Activated T-helper 1 cell treated with anti-CD3 and anti-CD28 coated beads, Interleukin-12 subunit alpha, Interleukin-12 subunit beta, Interleukin-2, Interleukin-4 antibody, amounts not matched to agents 30 ng/mL and 10 ng/mL and 1 ng/mL, durations not matched to agents 14 hours and 24 hours and 36 hours (primary cell): ENCODE measurements around the gene TAS1R2. TPM values are rescaled to one million over a fixed set of nuclear protein-coding genes. Genes with fewer than 3 reads are reported as not detected.
"Not testable (repeated sequence)": the region's sequence is repeated elsewhere in the genome, so short reads cannot be mapped to it uniquely, and the experiment has no call there.

Source experiments
- DNase-seq: peaks from one replicate; pipeline ENCODE4 v3.0.0; 2021; ENCODE audit warnings: low spot score
- H3K27ac Mint-ChIP-seq: one replicate; pipeline ENCODE4 v1.8.0; 2021; ENCODE audit warnings: mild to moderate bottlenecking, mixed read lengths
- H3K27me3 Mint-ChIP-seq: one replicate; pipeline ENCODE4 v1.8.0; 2022; ENCODE audit warnings: mild to moderate bottlenecking, moderate library complexity, mixed read lengths; ENCODE audit not compliant: insufficient read depth
- H3K36me3 Mint-ChIP-seq: one replicate; pipeline ENCODE4 v1.8.0; 2021; ENCODE audit warnings: low read depth, mixed read lengths
- H3K4me1 Mint-ChIP-seq: one replicate; pipeline ENCODE4 v1.8.0; 2021; ENCODE audit warnings: low read depth, mixed read lengths
- H3K4me3 Mint-ChIP-seq: one replicate; pipeline ENCODE4 v1.8.0; 2021; ENCODE audit warnings: mild to moderate bottlenecking, moderate library complexity, mixed read lengths
- H3K9me3 Mint-ChIP-seq: one replicate; pipeline ENCODE4 v1.8.0; 2021; ENCODE audit warnings: mixed read lengths
- intact Hi-C: fragments of 100-400 bp; cut with micrococcal nuclease; formaldehyde crosslinking; loops from one replicate; pipeline ENCODE4 v1.15.1; 2024
- total RNA-seq: library from RNA; stranded (reverse); gene quantifications from 2 replicates; pipeline ENCODE4 v1.2.3, GENCODE V29; 2022

The TAS1R2 gene
- total RNA-seq, 1 donor from 2014 or later = not detected

DNA sequence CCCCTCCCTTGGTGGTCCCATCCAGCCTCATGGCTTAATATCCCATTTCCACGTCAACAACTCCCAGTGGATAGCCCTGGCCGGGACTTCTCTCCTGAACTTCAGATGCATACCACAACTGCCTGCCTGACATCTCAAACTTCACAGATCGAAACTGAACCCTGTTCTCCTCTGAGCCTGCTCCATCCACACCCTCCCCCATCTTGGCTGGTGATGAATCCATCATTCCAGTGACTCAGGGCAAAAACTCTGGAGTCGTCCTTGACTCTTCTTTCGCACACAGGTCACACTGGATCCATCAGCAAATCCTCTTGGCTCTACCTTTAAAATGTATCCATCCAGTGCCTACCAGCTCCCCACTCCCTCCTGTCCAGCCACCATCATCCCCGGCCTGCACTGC, 3.9 kb downstream of the TAS1R2 start:
- no peaks in the 10 kb centered on the region for H3K4me1 Mint-ChIP-seq
- H3K27me3 Mint-ChIP-seq = no peaks in the 10 kb centered on the region
- no peaks in the 10 kb centered on the region for H3K9me3 Mint-ChIP-seq
- H3K27ac Mint-ChIP-seq = no peak overlapping the region
- intact Hi-C loops = no loop called here
- no peak for DNase-seq
- H3K36me3 Mint-ChIP-seq = no peaks in the 10 kb centered on the region
- no peak overlapping the region for H3K4me3 Mint-ChIP-seq

GRCh38 chr1:18854331-18855025, 5.0 kb downstream of the TAS1R2 start:
- H3K36me3 Mint-ChIP-seq = no peaks in the 10 kb centered on the region
- H3K27me3 Mint-ChIP-seq = no peaks in the 10 kb centered on the region
- H3K4me3 Mint-ChIP-seq = no peak overlapping the region
- intact Hi-C loops = no loop called here
- DNase-seq = no peak
- no peaks in the 10 kb centered on the region for H3K4me1 Mint-ChIP-seq
- H3K27ac Mint-ChIP-seq = no peak overlapping the region
- H3K9me3 Mint-ChIP-seq = no peaks in the 10 kb centered on the region

DNA sequence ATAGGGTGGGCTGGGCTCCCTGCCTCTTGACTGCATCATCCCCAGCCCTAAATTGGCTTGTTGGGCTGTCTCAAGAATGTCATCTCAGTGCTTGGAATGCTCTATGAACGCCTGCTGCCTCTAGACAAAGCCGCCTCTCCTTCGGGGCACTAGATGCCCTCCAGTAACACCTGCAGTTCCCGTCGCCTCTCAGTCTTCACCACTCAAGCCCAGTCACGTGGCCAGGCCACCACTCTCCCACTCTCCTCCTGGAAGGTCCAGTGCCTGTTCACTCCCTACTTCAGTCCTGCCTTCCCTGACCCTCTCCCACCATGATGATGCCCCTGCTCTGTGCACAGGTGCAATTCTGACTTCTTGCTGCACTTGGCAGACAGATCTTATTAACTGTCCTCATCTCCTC, 7.0 kb downstream of the TAS1R2 start:
- intact Hi-C loops = no loop called here
- no peak for DNase-seq
- H3K9me3 Mint-ChIP-seq = no peaks in the 10 kb centered on the region
- no peaks in the 10 kb centered on the region for H3K36me3 Mint-ChIP-seq
- no peaks in the 10 kb centered on the region for H3K27me3 Mint-ChIP-seq
- no peak overlapping the region for H3K27ac Mint-ChIP-seq
- H3K4me1 Mint-ChIP-seq = no peaks in the 10 kb centered on the region
- no peak overlapping the region for H3K4me3 Mint-ChIP-seq

DNA sequence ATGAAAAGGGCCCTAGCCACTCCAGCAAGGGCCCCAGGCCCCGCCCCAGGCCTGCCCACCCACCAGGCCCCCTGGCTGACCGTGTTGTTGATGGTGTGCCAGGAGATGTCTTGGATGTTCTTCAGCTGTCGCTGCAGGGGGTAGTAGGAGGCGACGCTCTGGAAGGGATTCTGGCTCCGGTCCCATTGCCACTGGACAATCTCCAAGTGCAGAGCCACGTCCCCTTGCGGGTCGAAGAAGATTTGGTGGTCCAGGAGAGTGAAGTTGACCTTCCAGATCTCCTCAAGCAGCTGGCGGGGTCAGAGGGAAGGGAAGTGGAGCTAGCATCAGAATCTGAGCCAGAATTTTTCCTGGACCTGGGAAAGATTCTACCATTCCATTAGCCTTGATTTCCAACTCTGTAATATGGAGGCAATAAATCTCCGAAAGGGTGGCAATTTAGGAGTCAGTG, 10.2 kb downstream of the TAS1R2 start:
- peaks cover 4% of the 10 kb centered on the region for H3K27me3 Mint-ChIP-seq
- no peak overlapping the region for H3K27ac Mint-ChIP-seq
- H3K9me3 Mint-ChIP-seq = no peaks in the 10 kb centered on the region
- intact Hi-C loops = no loop called here
- DNase-seq = no peak
- H3K4me3 Mint-ChIP-seq = no peak overlapping the region
- no peaks in the 10 kb centered on the region for H3K4me1 Mint-ChIP-seq
- H3K36me3 Mint-ChIP-seq = no peaks in the 10 kb centered on the region

GRCh38 chr1:18847723-18848122, 11.7 kb downstream of the TAS1R2 start:
- H3K4me1 Mint-ChIP-seq = not testable (repeated sequence)

GRCh38 chr1:18840145-18840544, 19.3 kb downstream of the TAS1R2 start:
- H3K27me3 Mint-ChIP-seq = peaks cover 2% of the 10 kb centered on the region
- no peak overlapping the region for H3K27ac Mint-ChIP-seq
- intact Hi-C loops = no loop called here
- no peak for DNase-seq
- no peaks in the 10 kb centered on the region for H3K4me1 Mint-ChIP-seq
- no peak overlapping the region for H3K4me3 Mint-ChIP-seq
- H3K9me3 Mint-ChIP-seq = no peaks in the 10 kb centered on the region
- H3K36me3 Mint-ChIP-seq = no peaks in the 10 kb centered on the region

More at GRCh38 chr1:18847723-18848122, 11.7 kb downstream of the TAS1R2 start:
- H3K9me3 Mint-ChIP-seq, H3K36me3 Mint-ChIP-seq, H3K4me3 Mint-ChIP-seq, H3K27ac Mint-ChIP-seq, H3K27me3 Mint-ChIP-seq, DNase-seq, intact Hi-C loops: not testable (repeated sequence)

DNA sequence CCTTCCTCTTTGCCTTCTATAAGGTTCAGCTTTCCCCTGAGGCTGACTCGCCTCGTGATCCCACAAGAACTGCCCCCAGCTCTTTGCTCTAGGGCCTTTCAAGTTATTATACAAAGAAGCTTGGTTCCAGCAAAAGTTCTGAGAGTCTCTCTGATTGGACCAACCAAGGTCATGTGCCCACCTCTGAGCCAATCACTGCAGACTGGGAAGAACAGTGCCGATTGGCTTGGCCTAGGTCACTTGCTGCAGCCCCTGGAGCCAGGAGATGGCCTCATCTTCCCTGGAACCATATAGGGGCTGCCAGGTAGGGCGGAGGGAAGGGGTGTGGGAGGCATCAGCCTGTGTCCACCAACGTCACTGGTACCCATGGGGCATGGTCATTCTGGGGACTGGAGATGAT, 22.8 kb downstream of the TAS1R2 start:
- H3K4me1 Mint-ChIP-seq = no peaks in the 10 kb centered on the region
- no peak for DNase-seq
- intact Hi-C loops = no loop called here
- no peaks in the 10 kb centered on the region for H3K36me3 Mint-ChIP-seq
- no peak overlapping the region for H3K4me3 Mint-ChIP-seq
- H3K27me3 Mint-ChIP-seq = no peaks in the 10 kb centered on the region
- no peaks in the 10 kb centered on the region for H3K9me3 Mint-ChIP-seq
- no peak overlapping the region for H3K27ac Mint-ChIP-seq

DNA sequence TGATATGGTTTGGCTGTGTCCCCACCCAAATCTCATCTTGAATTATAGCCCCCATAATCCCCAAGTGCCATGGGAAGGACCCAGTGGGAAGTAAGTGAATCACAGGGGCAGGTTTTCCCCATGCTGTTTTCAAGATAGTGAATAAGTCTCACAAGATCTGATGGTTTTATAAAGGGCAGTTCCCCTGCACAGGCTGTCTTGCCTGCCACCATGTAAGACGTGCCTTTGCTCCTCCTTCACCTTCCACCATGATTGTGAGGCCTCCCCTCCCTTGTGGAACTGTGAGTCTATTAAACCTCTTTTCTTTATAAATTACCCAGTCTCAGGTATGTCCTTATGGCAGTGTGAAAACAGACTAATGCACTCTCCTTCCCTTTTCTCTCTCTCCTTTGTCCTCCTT, 27.1 kb downstream of the TAS1R2 start:
- H3K27ac Mint-ChIP-seq, intact Hi-C loops, H3K27me3 Mint-ChIP-seq: not testable (repeated sequence)

GRCh38 chr1:18831656-18832055, 27.8 kb downstream of the TAS1R2 start:
- Mint-ChIP-seq H3K27me3 (no peaks in the 10 kb centered on the region), H3K9me3 (peaks cover 3% of the 10 kb centered on the region), H3K4me3 (no peak overlapping the region), H3K36me3 (no peaks in the 10 kb centered on the region), H3K4me1 (no peaks in the 10 kb centered on the region), H3K27ac (no peak overlapping the region)
- intact Hi-C loops = no loop called here
- DNase-seq = no peak

More for the DNA sequence above, 27.1 kb downstream of the TAS1R2 start:
- DNase-seq, H3K4me1 Mint-ChIP-seq, H3K36me3 Mint-ChIP-seq, H3K9me3 Mint-ChIP-seq, H3K4me3 Mint-ChIP-seq: not testable (repeated sequence)

GRCh38 chr1:18830596-18830995, 28.9 kb downstream of the TAS1R2 start:
- Mint-ChIP-seq H3K4me1 (no peaks in the 10 kb centered on the region), H3K27ac (no peak overlapping the region), H3K4me3 (no peak overlapping the region), H3K9me3 (peaks cover 3% of the 10 kb centered on the region), H3K27me3 (no peaks in the 10 kb centered on the region), H3K36me3 (no peaks in the 10 kb centered on the region)
- intact Hi-C loops = no loop called here
- no peak for DNase-seq

DNA sequence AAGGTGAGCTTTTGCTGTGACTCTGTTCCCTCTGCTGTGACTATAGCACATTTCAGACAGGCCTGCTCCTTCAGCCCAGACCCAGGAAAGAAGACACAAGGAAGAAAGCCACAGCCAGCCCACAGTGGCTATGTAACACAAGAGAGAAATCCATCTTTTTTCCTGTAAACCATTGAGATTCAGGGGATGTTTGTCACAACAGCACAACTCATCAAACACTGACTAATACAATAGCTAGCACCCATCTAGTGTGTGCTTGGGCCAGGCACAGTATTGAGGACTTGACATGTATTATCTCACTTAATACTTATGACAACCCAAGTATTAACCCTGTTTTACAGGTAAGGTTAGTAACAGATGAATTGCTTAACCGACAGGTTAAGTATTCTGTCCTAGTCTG, 29.8 kb downstream of the TAS1R2 start:
- Mint-ChIP-seq H3K27ac (no peak overlapping the region), H3K4me3 (no peak overlapping the region), H3K4me1 (no peaks in the 10 kb centered on the region), H3K27me3 (no peaks in the 10 kb centered on the region), H3K9me3 (peaks cover 3% of the 10 kb centered on the region), H3K36me3 (no peaks in the 10 kb centered on the region)
- DNase-seq = no peak
- intact Hi-C loops = no loop called here

DNA sequence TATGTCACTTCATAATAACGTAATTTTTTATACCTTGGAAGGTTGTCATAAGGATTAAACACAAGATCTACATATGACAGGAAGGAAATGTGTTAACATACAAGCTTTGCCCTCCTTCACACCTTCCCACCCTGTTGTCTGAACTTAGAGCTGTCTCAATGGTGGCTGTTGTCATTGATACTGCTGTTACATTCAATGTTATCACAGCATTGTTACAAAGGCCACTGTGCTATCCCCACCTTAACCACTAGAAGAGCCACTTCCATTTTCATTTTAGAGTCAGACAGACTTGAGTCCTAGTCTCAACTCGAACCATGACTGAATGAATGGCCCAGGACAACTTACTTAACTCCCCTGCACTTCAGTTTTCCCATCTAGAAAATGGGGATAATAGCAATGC, 31.2 kb downstream of the TAS1R2 start:
- no peaks in the 10 kb centered on the region for H3K27me3 Mint-ChIP-seq
- DNase-seq = no peak
- no peaks in the 10 kb centered on the region for H3K36me3 Mint-ChIP-seq
- H3K9me3 Mint-ChIP-seq = peaks cover 3% of the 10 kb centered on the region
- no peaks in the 10 kb centered on the region for H3K4me1 Mint-ChIP-seq
- no peak overlapping the region for H3K4me3 Mint-ChIP-seq
- H3K27ac Mint-ChIP-seq = no peak overlapping the region
- intact Hi-C loops = no loop called here

GRCh38 chr1:18823438-18823837, 36.0 kb downstream of the TAS1R2 start:
- no peak overlapping the region for H3K4me3 Mint-ChIP-seq
- no peaks in the 10 kb centered on the region for H3K36me3 Mint-ChIP-seq
- no peak overlapping the region for H3K27ac Mint-ChIP-seq
- H3K4me1 Mint-ChIP-seq = peaks cover 4% of the 10 kb centered on the region
- H3K9me3 Mint-ChIP-seq = no peaks in the 10 kb centered on the region
- intact Hi-C loops = no loop called here
- DNase-seq = no peak
- peaks cover 7% of the 10 kb centered on the region for H3K27me3 Mint-ChIP-seq
